Epidermal melanocyte (primary cell): Measurements from ENCODE around the gene KCNB1.

Source experiments
- DNase-seq: peaks from one replicate; pipeline ENCODE4 v3.0.0; 2011; ENCODE audit warnings: low spot score; ENCODE audit not compliant: insufficient read length

The KCNB1 gene

DNA sequence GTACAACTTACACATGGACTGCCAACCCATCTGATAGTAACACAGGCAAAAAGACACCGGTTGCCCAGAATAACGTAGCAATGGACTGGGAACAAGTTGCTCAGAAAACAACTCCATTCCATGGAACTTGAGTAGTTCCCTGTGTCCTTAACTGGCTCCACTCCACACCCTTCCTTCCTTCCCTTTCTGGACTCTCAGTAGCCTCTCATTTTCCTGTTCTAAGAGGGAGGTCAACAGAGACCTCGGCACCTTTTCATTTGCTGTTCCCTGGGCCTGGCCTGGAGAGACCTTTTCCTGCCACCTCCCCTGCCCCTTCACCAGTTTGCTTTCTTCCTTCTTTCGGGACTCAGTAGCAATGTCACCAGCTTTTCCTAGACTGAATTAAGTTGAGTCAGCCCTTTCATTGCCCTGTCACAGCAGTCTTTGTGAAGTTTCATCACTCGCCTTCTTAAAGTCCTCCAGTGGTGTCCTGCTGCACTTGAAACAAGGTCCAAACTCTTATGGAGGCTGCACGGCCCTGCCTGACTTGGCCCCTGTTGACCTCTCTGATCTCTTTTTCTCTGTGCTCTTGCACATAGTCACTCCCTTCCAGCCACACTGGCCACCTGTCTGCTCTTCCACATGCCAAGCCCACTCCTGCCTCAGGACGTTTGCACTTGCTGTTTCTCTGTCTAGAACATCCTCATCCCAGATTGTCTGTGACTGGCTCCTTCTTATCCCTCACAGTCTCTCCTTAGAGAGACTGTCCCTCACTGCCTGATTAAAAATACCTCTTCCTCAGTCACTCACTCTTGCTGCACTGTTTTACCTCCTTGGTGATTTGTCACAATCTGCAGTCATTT, 90.8 kb downstream of the KCNB1 start:
- no peak for DNase-seq

DNA sequence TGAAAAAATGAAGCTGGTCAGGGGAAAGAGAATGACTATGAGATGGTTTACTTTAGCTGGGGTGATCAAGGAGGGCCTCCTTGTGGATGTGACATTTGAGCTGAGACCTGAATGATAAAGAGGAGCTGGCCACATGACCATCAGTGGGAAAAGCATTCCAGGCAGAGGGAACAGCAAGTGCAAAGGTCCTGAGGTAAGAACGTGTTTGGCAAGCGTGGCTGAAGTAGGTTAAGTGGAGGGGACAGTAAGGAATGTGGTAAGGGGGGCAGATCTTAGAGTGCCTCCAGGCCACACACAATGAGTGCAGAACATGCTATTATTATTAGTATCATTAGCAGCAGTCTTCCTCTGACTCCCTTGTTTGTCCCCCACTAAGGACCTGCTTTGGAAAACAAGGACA, 92.6 kb downstream of the KCNB1 start:
- DNase-seq, result no peak

DNA sequence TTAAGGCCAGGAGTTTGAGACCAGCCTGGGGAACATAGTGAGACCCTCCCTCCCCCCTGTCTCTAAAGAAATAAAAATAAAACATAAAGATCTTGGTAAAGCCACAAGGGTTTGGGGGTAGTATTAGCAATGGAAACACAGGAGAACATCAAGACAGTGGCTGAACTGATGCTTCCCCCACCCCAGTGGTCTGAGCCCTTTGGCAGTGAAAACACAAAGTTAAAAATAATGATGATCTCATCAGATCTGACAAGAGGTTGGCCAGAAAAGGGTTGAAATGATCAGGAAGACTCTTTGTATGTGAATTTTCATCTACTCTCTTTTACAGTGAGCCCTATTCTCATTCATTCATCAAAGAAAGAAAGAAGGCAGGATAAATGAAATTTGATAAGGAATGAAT, 93.7 kb downstream of the KCNB1 start:
- DNase-seq, result no peak

DNA sequence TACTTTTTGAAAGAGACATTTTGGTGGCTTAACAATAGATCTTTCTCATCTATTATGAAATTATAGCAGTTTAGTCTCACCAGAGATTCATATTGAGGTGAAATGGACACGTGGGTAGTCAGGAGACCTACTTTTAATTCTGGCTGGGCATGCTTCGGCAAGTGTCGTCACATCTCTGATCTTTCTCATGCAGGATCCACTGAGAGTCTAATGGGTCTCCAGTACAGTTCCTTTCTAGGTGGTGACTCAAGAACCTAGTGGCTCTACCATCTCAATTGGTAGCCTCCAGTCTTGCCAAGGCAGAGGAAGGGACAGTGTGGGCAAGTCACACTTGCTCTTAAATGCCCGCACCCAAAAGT, 94.9 kb downstream of the KCNB1 start:
- no peak for DNase-seq

DNA sequence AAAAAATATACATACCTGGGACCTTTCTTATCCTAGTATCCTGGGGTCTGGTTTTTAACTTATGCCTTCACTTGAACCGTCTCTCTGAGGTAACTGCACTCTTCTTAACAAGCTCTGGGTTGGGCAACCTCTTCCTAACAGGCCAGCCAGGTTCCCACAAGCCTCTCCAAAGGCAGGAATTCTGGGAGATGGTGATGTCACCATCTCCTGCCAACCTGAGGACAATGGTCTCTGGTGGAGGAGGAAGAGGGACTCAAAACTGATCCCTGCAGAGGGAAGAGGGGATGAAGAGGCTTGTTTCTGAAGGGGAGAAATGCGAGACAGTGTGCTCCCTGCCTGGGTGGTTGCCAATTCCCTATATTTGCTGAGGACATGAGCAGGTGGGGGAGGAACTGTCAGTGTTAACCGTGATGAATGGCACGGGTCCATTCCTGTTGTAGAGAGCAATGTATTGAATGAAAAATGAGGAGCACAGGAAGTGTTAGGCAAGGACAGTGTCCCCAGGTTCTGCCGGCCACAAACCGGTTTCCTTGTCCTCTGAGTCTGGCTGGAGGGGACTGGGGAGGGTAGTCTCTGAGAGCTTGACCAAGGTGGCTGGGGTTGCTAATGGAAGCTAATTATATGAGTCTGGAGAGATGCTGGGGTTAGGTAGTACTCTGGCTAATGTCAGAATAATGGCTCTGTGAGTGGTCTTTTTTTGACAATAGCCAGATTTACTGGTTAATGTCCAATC, 95.5 kb downstream of the KCNB1 start:
- no peak for DNase-seq

DNA sequence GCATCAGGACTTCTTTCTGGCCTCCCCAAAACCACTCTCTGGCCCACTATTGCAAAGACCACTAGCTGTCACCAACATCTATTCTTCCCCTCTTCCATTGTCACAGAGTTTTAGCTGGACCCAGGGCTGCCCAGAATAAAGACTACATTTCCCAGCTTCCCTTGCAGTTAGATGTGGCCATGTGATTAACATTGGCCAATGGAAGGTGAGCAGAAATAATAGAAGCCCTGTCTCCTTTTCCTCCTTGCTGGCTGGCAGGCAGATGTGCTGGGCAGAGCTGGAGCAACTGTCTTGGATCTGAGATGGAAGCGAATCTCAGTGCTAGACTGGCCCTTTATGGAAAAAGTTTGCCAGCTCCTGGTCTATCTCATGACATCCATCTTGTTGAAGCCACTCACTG, 97.0 kb downstream of the KCNB1 start:
- DNase-seq, result no peak

DNA sequence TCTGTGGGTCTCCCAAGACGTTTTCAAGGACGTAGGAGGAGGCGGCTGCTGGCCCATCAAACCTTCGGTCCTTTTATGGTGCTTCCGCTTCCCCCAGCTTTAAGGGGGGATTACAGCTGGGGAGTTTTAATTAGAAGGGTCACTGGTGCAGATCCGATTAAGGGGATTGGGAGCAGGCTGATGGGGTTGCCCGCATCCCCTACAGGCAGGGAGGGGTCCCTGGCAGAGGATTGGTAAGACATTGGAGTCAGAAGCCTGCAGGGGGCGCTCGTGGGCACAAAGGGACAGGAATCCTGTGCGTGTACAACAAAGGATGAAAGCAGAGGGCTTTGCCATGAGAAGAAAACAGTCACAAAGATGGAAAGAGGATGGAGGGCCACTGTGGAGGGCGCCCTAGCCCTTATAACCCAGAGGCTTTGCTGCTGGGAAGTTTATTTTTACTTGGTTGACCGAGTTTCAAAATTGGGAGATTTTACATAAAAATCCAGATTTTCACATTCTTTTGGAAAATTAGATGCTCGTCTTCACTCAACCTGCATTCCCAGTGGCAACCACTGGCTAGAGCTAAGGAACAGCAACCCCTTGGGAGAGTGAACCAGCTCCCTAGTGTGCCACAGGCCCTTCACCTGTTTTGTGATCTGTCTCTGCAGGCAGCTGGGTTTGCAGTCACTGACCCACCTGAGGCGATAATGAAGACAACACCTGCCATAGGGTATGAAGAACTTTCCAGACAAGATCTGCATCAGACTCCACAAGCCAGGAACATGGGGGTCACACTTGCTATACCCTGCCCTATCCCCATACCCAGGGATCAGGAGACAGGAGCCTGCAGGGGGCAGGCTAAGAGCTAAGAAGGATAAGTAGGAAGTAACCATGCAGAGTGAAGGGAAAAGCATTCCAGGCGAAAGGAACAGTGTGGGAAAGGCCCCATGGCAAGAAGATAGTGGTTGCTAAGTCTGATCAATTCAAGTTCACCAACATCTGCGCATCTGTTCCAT, 97.7 kb downstream of the KCNB1 start:
- DNase-seq, result no peak

DNA sequence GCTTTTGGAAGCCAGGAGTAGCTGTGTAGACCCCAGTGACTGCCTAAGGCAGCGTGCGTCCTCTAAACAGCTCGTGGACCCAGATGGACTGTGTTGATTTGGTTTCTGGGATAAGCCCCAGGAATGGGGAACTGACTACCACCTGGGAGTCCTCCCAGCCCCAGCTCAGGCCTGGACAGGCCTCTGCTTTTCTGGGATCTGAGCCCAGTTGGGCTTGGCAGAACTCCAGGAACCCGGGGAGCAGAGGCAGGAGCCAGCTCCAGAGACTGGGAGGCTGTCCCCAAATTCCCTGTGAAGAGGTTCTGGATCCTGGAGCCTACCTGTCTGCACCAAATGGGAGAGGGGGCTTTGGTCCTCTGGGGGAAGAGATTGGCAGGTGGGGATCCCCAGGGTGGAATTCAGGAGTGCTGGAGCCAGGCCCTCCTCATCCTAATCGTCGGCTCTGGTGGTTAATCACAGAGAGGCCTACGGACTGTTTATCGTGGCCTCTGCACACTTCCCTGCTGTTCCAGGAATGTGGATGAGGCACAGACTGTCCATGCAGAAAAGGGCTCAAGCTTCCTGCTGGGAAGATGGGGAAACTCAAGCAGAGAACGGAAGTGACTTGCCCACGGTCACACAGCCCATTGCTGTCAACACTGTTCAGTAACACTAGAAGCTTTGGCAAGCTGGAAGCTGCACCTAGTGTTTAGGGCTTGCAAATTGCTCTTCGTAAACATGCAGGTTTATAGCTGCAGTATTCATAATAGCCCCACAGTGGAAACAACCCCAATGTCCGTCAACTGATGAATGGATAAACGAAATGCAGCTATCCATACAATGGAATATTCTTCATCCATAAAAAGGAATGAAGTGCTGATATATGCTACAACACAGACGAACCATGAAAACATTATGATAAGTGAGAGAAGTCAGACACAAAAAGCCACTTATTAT, 100.6 kb downstream of the KCNB1 start:
- no peak for DNase-seq

DNA sequence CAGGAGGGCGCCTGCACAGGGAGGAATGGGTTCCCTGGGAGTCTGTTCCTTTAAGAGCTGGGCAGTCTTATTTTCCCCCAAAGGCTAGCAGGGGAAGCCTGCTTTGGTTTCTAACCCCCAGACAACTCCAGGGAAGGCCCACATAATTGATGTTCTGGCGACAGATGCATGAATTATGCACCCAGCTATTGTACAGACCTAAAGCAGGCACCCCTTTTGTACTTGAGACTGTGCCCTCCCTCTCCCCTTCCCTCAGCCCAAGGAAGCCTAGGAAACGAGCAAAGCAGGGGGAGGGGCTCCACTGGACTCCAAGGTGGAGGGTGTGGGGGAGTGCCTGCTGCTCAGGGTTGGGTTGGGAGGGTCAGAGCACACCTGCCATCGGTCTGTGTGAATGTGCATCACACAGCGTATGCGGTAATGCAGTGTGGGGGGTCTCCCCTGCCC, 102.1 kb downstream of the KCNB1 start:
- no peak for DNase-seq

DNA sequence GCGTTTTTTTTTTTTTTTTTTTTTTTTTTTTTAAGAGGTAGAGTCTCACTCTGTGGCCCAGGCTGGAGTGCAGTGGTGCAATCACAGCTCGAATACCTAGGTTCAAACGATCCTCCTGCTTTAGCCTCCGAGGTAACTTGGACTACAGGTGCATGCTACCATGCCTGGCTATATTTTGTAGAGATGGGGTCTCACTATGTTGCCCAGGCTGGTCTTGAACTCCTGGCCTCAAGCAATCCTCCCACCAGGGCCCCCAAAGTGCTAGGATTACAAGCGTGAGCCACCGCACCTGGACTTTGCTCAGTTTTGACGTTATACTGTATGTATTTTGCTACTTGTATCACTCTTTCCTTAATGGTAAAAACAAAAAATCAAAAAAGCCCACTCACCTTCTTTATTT, 103.1 kb downstream of the KCNB1 start:
- no peak for DNase-seq

DNA sequence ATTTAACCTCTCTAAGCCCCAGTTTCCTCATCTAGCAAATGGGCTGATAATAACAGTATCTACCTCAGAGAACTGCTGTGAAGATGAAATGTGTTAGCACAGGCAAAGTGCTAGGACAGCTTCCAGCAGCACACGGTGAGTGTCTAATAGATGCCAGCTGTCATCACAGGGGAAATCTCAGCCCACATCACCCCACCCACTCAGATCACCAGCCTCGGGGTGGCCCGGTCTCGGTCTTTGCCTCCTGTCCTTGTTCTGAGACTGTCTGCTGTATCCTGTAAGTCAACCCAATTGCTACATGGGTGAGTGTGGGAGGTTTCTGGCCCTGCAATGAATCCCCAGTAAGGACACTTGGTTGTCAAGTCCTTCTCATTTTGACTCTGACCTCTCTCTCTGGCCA, 105.1 kb downstream of the KCNB1 start:
- no peak for DNase-seq

DNA sequence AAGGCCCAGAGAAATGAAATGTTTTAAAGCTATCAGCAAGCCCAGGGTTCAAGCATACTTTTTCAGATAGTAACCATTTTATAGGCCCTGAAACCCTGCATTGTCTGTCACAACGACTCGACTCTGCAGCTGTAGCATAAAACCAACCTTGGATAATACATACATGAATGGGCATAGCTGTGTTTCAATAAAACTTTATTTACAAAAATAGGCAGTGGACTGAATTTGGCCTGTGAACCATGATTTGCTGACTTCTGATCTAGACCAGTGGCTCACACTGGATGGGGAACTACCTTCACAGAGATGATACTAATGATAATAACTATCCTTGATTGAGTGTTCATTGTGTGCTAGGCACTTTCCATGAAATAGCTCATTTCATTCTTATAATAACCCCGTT, 107.3 kb downstream of the KCNB1 start:
- DNase-seq, result no peak

DNA sequence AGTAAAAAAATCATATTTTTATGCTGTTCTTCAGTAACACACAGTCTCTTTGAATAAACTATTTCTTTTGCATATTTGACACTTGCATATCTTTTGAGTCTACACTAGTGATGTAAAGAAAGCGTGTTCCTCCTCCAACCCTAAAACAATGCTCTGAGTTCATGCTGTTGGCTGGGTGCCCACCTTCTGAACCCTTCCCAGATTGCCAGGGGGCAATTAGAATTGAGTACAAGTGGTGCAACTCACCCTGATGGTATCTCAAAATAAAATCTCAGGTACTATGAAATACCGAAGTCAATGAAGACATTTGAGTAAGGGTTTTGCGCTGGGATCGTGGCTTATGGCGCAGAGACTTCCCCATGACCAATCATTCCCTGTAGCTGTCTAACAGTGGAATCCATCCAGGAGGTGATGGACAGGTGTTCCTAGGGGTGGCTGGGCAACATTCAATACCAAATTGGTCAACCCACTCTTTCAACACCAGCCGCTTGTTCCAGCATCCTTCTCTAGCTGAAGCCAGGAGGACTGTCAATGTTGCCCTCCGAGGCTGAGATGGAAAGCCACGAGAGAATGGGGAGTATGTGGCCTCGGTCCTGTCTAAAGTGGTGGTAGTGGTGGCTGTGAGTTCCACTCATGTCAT, 110.3 kb downstream of the KCNB1 start:
- DNase-seq, result no peak

DNA sequence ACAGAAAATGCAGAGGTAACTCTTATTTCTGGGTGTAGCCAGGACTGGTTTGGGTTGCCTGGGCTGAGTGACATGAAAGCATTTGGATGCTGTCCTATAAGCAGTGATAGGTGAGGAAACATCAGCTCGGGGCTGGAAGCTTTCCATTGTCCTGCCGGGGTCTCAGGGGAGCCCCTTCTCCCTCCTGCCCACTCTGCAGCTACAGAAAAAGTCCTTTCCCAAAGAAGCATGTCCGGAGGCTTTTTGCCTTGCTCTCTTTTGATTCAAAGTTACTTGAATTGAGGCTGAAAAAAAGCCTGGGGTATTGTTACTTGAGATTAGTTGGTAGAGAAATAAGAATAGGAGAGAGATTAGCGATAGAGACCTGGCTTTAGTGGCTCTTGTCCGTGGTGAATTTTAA, 113.9 kb downstream of the KCNB1 start:
- no peak for DNase-seq

DNA sequence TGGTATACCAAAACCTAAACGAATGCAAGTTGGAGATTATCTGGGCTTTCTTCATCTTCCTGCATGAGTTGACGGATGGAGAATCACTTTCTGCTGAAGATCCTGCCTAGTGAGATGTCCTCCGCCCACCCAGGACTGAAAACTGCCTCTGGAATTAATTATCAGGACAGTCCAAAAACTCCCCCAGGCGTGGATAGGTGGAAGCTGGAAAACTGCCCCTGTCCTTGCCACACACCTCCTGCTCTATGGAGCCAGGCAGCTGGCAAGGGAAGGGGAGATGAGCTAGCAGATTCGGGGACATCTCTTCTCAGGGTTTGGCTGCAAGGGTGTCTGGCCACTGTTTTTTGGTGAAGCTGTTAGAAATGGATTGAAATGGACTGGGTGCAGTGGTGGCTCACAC, 115.4 kb downstream of the KCNB1 start:
- DNase-seq, result no peak

DNA sequence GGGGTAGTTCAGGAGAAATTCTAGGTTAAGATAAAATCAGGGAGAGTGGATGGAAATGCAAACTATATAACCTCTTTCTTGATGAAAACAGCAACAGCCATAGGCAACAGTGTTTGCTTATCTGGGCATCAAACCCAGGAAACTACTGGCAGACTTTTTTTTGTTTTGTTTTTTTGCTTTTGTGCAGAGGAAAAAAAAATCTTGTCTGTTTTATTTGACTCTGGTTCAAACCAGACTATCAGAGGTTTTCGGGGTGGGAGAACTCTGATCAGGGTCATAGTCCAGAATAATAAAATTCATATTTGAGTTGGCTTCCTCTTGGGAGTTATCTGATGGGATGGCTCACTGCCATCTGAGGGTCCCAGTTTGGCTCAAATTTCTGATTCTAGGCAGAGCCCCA, 115.8 kb downstream of the KCNB1 start:
- no peak for DNase-seq

DNA sequence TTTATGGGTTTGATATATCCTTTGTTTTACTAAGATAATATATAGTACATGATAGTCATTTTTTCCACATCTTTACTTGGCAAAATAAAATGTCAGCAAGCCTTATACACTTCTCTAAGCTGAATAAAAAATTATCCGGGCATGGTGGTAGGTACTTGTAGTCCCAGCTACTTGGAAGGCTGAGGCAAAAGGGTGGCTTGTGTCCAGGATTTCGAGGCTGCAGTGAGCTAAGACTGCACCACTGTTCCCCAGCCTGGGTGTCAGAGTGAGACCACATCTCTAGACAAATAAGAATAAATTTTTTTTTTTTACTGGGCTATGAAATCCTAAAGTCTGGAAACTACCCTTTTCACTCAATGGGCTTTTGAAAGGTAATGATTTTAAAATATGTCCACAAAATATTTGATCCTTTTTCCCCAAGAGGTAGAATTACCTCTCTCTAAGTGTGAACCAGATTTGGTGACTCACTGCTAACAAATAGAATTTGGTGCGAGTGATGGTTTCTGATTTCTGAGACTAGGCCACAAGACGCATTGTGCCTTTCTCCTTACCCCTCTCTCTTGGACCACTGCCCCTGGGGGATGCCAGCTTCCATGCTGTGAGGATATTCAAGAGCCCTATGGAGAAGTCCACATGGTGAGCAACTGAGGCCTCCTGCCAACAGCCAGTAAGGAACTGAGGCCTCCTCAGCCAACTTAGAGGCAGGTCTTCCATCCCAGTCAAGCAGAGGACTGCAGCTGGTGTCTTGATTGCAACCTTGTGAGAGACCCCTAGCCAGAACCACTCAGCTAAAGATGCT, 120.4 kb downstream of the KCNB1 start:
- no peak for DNase-seq

DNA sequence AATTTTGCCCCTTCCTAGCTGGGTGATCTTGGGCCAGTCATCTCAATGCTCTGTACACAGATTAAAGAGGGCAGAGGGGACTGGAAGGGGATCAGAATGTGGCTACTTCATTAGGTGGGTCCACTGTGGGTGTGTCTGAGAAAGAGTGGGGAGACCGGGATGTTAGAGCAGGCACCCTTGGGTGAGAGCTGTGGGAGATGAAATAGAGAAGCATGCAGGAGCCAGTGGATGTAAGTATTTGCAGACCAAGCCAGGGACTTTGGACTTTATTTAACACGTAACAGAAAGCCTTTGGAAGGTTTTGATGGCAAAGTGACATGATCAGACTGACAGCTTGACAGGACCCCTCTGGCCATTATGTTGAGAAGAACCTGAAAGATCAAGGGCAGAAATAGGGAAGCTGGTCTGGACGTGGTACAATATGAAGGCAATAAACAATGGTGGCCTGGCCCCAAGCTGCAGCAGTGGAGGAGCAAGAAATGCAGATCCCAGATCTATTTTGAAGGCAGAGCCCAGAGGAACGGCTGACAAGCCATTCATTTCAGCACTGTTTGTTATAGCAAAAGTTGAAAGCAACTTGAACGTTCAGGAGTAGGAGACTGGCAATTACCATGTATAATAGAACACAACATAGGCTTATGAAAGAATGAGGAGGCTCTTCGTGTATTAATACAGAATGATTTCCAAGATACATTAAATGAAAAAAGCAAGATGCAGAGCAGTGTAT, 122.1 kb downstream of the KCNB1 start:
- DNase-seq, result no peak

DNA sequence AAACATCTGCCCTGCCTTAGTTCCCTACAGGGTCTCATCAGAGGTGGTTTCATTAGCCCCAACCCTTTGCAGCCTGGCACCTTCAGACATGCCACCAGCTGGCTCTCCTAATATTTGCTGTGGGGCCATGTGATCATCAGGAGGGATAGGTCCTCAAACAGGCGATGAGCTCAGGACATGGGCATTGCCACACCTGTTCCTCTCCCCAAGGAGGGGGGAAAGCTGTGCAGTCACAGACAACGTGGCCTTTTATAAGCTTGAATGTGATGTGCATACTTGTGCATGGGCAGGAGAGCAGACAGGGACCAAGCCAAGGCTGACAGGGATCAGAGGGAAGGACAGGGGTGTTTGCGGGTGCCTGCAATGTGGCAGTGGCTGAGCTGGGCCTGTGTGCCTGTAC, 125.8 kb downstream of the KCNB1 start:
- DNase-seq, result no peak
